NAMALWA (cell line): ENCODE measurements around the gene SRGAP3.

Experiments
- DNase-seq: peaks from one replicate; pipeline ENCODE4 v3.0.0-alpha.2; 2015; ENCODE audit warnings: low spot score

SRGAP3 gene

GRCh38 chr3:9080163-9080562, 169.3 kb downstream of the SRGAP3 start:
- no peak for DNase-seq

- DNase-seq: no peak
Measured at GRCh38 chr3:9079676-9080075, 169.8 kb downstream of the SRGAP3 start.

- DNase-seq: peak; percentile 8
Measured at GRCh38 chr3:9078561-9079240, 170.7 kb downstream of the SRGAP3 start.

GRCh38 chr3:9077029-9077428, 172.4 kb downstream of the SRGAP3 start:
- no peak for DNase-seq

GRCh38 chr3:9075762-9076161, 173.7 kb downstream of the SRGAP3 start:
- DNase-seq: no peak

GRCh38 chr3:9074079-9074478, 175.4 kb downstream of the SRGAP3 start:
- no peak for DNase-seq

GRCh38 chr3:9072667-9073009, 176.8 kb downstream of the SRGAP3 start:
- DNase-seq: no peak

GRCh38 chr3:9071936-9072666, 177.3 kb downstream of the SRGAP3 start:
- no peak for DNase-seq

GRCh38 chr3:9070961-9071360, 178.5 kb downstream of the SRGAP3 start:
- no peak for DNase-seq

GRCh38 chr3:9069971-9070370, 179.5 kb downstream of the SRGAP3 start:
- DNase-seq: no peak

- DNase-seq: no peak
Measured at GRCh38 chr3:9068051-9068450, 181.4 kb downstream of the SRGAP3 start.

GRCh38 chr3:9067352-9067975, 182.0 kb downstream of the SRGAP3 start:
- peak; percentile 74 for DNase-seq

GRCh38 chr3:9066775-9067174, 182.7 kb downstream of the SRGAP3 start:
- no peak for DNase-seq

GRCh38 chr3:9066141-9066540, 183.3 kb downstream of the SRGAP3 start:
- no peak for DNase-seq

GRCh38 chr3:9064850-9065249, 184.6 kb downstream of the SRGAP3 start:
- DNase-seq: no peak

- DNase-seq: no peak
Measured at GRCh38 chr3:9064251-9064650, 185.2 kb downstream of the SRGAP3 start.

- DNase-seq: no peak
Measured at GRCh38 chr3:9062570-9062969, 186.9 kb downstream of the SRGAP3 start.

- no peak for DNase-seq
Measured at GRCh38 chr3:9061634-9062033, 187.8 kb downstream of the SRGAP3 start.

- DNase-seq: no peak
Measured at GRCh38 chr3:9059489-9060400, 189.7 kb downstream of the SRGAP3 start.

- no peak for DNase-seq
Measured at GRCh38 chr3:9056581-9056980, 192.9 kb downstream of the SRGAP3 start.

GRCh38 chr3:9047452-9048346, 201.7 kb downstream of the SRGAP3 start:
- no peak for DNase-seq
